Endodermal cell (in vitro differentiated cells): ENCODE measurements around the gene ZNF790. TPM values are rescaled to one million over a fixed set of nuclear protein-coding genes. Genes with fewer than 3 reads are reported as not detected.

Experiments
- DNase-seq: peaks from one replicate; pipeline ENCODE4 v3.0.0-alpha.2; 2017
- H3K27ac ChIP-seq: 2 replicates; pipeline ENCODE4 v1.5.1; 2013; ENCODE audit warnings: mild to moderate bottlenecking, low read depth, low read length, moderate library complexity
- H3K27me3 ChIP-seq: 2 replicates; pipeline ENCODE4 v1.6.1; 2013; ENCODE audit warnings: mild to moderate bottlenecking, low read length, moderate library complexity; ENCODE audit not compliant: insufficient read depth, control insufficient read depth, poor library complexity, severe bottlenecking
- H3K36me3 ChIP-seq: 2 replicates; pipeline ENCODE4 v1.7.0; 2013; ENCODE audit warnings: mild to moderate bottlenecking, low read length, moderate library complexity; ENCODE audit not compliant: control insufficient read depth, insufficient read depth
- H3K4me1 ChIP-seq: one replicate; pipeline ENCODE4 v1.7.0; 2013; ENCODE audit warnings: low read length; ENCODE audit not compliant: control insufficient read depth, insufficient read depth
- H3K4me3 ChIP-seq: 2 replicates; pipeline ENCODE4 v1.5.1; 2013; ENCODE audit warnings: mild to moderate bottlenecking, low read length, moderate library complexity
- H3K9ac ChIP-seq: 2 replicates; pipeline ENCODE4 v1.6.1; 2013; ENCODE audit warnings: mild to moderate bottlenecking, low read length, moderate library complexity; ENCODE audit not compliant: poor library complexity, severe bottlenecking; ENCODE audit errors: extremely low read depth
- H3K9me3 ChIP-seq: 2 replicates; pipeline ENCODE4 v1.6.1; 2013; ENCODE audit warnings: mild to moderate bottlenecking, low read length, moderate library complexity; ENCODE audit not compliant: control insufficient read depth
- H3K27ac Mint-ChIP-seq: 2 replicates; pipeline ENCODE4 v1.8.0; 2020; ENCODE audit warnings: mixed read lengths
- H3K27me3 Mint-ChIP-seq: 2 replicates; pipeline ENCODE4 v1.8.0; 2021; ENCODE audit warnings: mild to moderate bottlenecking, mixed read lengths; ENCODE audit not compliant: insufficient read depth
- H3K36me3 Mint-ChIP-seq: 2 replicates; pipeline ENCODE4 v1.8.0; 2020; ENCODE audit warnings: low read depth, mixed read lengths
- H3K4me1 Mint-ChIP-seq: 2 replicates; pipeline ENCODE4 v1.8.0; 2020; ENCODE audit warnings: mixed read lengths
- H3K4me3 Mint-ChIP-seq: 2 replicates; pipeline ENCODE4 v1.8.0; 2020; ENCODE audit warnings: mild to moderate bottlenecking, moderate library complexity, mixed read lengths
- H3K9me3 Mint-ChIP-seq: 2 replicates; pipeline ENCODE4 v1.8.0; 2020; ENCODE audit warnings: mild to moderate bottlenecking, mixed read lengths
- WGBS, 2 experiments: methylation state at CpG; one replicate each; pipeline versions ENCODE4 v1.1.5 to v1.1.7; 2013; ENCODE audit warnings: missing lambda C conversion rate in 2 of 2, mixed read lengths in 1 of 2; ENCODE audit not compliant: insufficient coverage in 1 of 2, insufficient read length in 1 of 2; 5-methylcytosine and 5-hydroxymethylcytosine counted together
- total RNA-seq, 2 donors: library from RNA; stranded (reverse); fragmentation: NEBNext Ultra II Directional in 1 of 2; extraction: Animal tissue kit (Norgen Biotek cat#: 25700) in 1 of 2; gene quantifications; 2 replicates in 1 of 2; 3 replicates in 1 of 2; pipeline ENCODE4 v1.2.1, GENCODE V29; 2021
- TF ChIP-seq, protein P1 (sequence below): fragments of 200-600 bp; sonication (generic); conservative IDR thresholded peaks from 2 replicates; pipeline ENCODE4 v1.5.0; 2021; ENCODE audit warnings: antibody characterized with exemption, mild to moderate bottlenecking

The ZNF790 gene
- total RNA-seq, 2 donors from 2014 or later = 7.3 to 10.1 TPM

- Mint-ChIP-seq H3K27ac (no peak overlapping the region), H3K4me3 (no peak overlapping the region), H3K4me1 (no peaks in the 10 kb centered on the region), H3K9me3 (peaks cover 74% of the 10 kb centered on the region), H3K27me3 (no peaks in the 10 kb centered on the region), H3K36me3 (peaks cover 70% of the 10 kb centered on the region)
- Histone ChIP-seq H3K9ac (no peak overlapping the region), H3K27me3 (no peaks in the 10 kb centered on the region), H3K9me3 (peaks cover 79% of the 10 kb centered on the region), H3K4me3 (no peak overlapping the region), H3K36me3 (peaks cover 49% of the 10 kb centered on the region), H3K4me1 (no peaks in the 10 kb centered on the region), H3K27ac (no peak overlapping the region)
- 100% methylated on average over 1 of the region's 2 CpGs; no CpG with 5 or more reads in 1 of the 2 experiments for WGBS, 2 experiments
- TF ChIP-seq, protein P1, sequence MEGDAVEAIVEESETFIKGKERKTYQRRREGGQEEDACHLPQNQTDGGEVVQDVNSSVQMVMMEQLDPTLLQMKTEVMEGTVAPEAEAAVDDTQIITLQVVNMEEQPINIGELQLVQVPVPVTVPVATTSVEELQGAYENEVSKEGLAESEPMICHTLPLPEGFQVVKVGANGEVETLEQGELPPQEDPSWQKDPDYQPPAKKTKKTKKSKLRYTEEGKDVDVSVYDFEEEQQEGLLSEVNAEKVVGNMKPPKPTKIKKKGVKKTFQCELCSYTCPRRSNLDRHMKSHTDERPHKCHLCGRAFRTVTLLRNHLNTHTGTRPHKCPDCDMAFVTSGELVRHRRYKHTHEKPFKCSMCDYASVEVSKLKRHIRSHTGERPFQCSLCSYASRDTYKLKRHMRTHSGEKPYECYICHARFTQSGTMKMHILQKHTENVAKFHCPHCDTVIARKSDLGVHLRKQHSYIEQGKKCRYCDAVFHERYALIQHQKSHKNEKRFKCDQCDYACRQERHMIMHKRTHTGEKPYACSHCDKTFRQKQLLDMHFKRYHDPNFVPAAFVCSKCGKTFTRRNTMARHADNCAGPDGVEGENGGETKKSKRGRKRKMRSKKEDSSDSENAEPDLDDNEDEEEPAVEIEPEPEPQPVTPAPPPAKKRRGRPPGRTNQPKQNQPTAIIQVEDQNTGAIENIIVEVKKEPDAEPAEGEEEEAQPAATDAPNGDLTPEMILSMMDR = no peak
- no peak for DNase-seq
These were observed 4.8 kb downstream of the ZNF790 start for GRCh38 chr19:36833430-36833829.

DNA sequence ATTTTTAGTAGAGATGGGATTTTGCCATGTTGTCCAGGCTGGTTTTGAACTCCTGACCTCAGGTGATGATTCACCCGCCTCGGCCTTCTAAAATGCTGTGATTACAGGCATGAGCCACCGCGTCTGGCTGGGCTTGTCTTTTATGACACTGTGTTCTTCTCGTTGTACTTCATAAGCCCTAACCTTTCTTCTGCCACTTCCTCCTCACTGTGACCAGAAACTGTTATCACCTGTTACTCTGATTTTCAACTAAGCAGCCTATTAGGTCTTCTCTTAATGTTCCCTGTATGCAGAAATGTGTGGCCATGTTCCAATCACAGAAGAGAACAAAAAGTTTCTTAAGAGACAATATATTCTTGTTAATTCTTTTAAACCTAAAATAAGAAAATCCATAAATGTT, 16.4 kb downstream of the ZNF790 start:
- Histone ChIP-seq H3K9me3 (peaks cover 96% of the 10 kb centered on the region), H3K4me3 (peak overlapping the region; percentile 61), H3K36me3 (peaks cover 85% of the 10 kb centered on the region), H3K9ac (no peak overlapping the region), H3K27me3 (no peaks in the 10 kb centered on the region), H3K27ac (no peak overlapping the region), H3K4me1 (no peaks in the 10 kb centered on the region)
- Mint-ChIP-seq H3K9me3 (peaks cover 96% of the 10 kb centered on the region), H3K4me3 (no peak overlapping the region), H3K27me3 (no peaks in the 10 kb centered on the region), H3K4me1 (no peaks in the 10 kb centered on the region), H3K36me3 (peaks cover 93% of the 10 kb centered on the region), H3K27ac (no peak overlapping the region)
- TF ChIP-seq, protein P1 = no peak
- no peak for DNase-seq
- WGBS, 2 experiments = 90 to 95% methylated on average over 5 of the region's 5 CpGs

GRCh38 chr19:36819130-36819630, 19.0 kb downstream of the ZNF790 start:
- Mint-ChIP-seq H3K4me3 (no peak overlapping the region), H3K36me3 (peaks cover 94% of the 10 kb centered on the region), H3K4me1 (no peaks in the 10 kb centered on the region), H3K9me3 (peaks cover 98% of the 10 kb centered on the region), H3K27me3 (no peaks in the 10 kb centered on the region), H3K27ac (no peak overlapping the region)
- no peaks in the 10 kb centered on the region for H3K4me1 ChIP-seq
- no peaks in the 10 kb centered on the region for H3K27me3 ChIP-seq
- WGBS, 2 experiments = 96% methylated on average over 6 to 7 of the region's 7 CpGs
- H3K9me3 ChIP-seq = peaks cover 98% of the 10 kb centered on the region
- peaks cover 83% of the 10 kb centered on the region for H3K36me3 ChIP-seq
- peak overlapping the region; percentile 68 for H3K4me3 ChIP-seq
- TF ChIP-seq, protein P1 = no peak
- no peak overlapping the region for H3K27ac ChIP-seq
- H3K9ac ChIP-seq = no peak overlapping the region
- DNase-seq = no peak
